ENCODE data around the gene CGB3.
A peak's percentile ranks its signal among the peaks of the same experiment; 100 is the strongest.

The CGB3 gene

GRCh38 chr19:49016067-49016839, 7.9 kb downstream of the CGB3 start:
- no peak for DNase-seq (ENCODE audit: low read depth in 1 of 2, low spot score in 1 of 2)

GRCh38 chr19:49014870-49015255, 9.3 kb downstream of the CGB3 start:
- DNase-seq (ENCODE audit: low read depth in 1 of 2, low spot score in 1 of 2): no peak

GRCh38 chr19:49014123-49014869, 9.8 kb downstream of the CGB3 start:
- no peak for DNase-seq (ENCODE audit: low read depth in 1 of 2, low spot score in 1 of 2)

GRCh38 chr19:49011194-49011593, 12.9 kb downstream of the CGB3 start:
- no peak for DNase-seq (ENCODE audit: low read depth in 1 of 2, low spot score in 1 of 2)

GRCh38 chr19:49010453-49010852, 13.7 kb downstream of the CGB3 start:
- DNase-seq (ENCODE audit: low read depth in 1 of 2, low spot score in 1 of 2): no peak

- no peak for DNase-seq (ENCODE audit: low read depth in 1 of 2, low spot score in 1 of 2)
Measured at GRCh38 chr19:49009828-49010227, 14.3 kb downstream of the CGB3 start.

GRCh38 chr19:49006905-49007304, 17.2 kb downstream of the CGB3 start:
- DNase-seq (ENCODE audit: low read depth in 1 of 2, low spot score in 1 of 2): no peak

- DNase-seq (ENCODE audit: low read depth in 1 of 2, low spot score in 1 of 2): no peak
Measured at GRCh38 chr19:49004964-49005614, 19.0 kb downstream of the CGB3 start.

- no peak for DNase-seq (ENCODE audit: low read depth in 1 of 2, low spot score in 1 of 2)
Measured at GRCh38 chr19:49004133-49004532, 20.0 kb downstream of the CGB3 start.

GRCh38 chr19:48999481-49000325, 24.4 kb downstream of the CGB3 start:
- DNase-seq (ENCODE audit: low read depth in 1 of 2, low spot score in 1 of 2): peak; percentile 26 to 49

- DNase-seq (ENCODE audit: low read depth in 1 of 2, low spot score in 1 of 2): peak in 1 of 2 donors; percentile 23
Measured at GRCh38 chr19:48997972-48998371, 26.2 kb downstream of the CGB3 start.

- DNase-seq (ENCODE audit: low read depth in 1 of 2, low spot score in 1 of 2): no peak
Measured at GRCh38 chr19:48994035-48994386, 30.1 kb downstream of the CGB3 start.

GRCh38 chr19:48993175-48994034, 30.7 kb downstream of the CGB3 start, which contains the start of the genes GYS1 and RUVBL2:
GYS1 (minus strand) TSS chr19:48993309; CDS start chr19:48993112, 197 bp downstream.
RUVBL2 (plus strand) TSS chr19:48993887; CDS start chr19:48993912, 25 bp downstream.
- DNase-seq (ENCODE audit: low read depth in 1 of 2, low spot score in 1 of 2): peak; percentile 99

GRCh38 chr19:48992581-48993174, 31.5 kb downstream of the CGB3 start:
- DNase-seq (ENCODE audit: low read depth in 1 of 2, low spot score in 1 of 2): no peak

- no peak for DNase-seq (ENCODE audit: low read depth in 1 of 2, low spot score in 1 of 2)
Measured at GRCh38 chr19:48991873-48992580, 32.1 kb downstream of the CGB3 start.

- no peak for DNase-seq (ENCODE audit: low read depth in 1 of 2, low spot score in 1 of 2)
Measured at GRCh38 chr19:48991011-48991609, 33.0 kb downstream of the CGB3 start.

GRCh38 chr19:48990400-48990799, 33.7 kb downstream of the CGB3 start:
- DNase-seq (ENCODE audit: low read depth in 1 of 2, low spot score in 1 of 2): no peak

GRCh38 chr19:48989701-48990291, 34.3 kb downstream of the CGB3 start:
- no peak for DNase-seq (ENCODE audit: low read depth in 1 of 2, low spot score in 1 of 2)

Data from stimulated activated CD4-positive, alpha-beta T cell treated with anti-CD3 and anti-CD28 coated beads, Interleukin-15, amount 100 ng/mL, for 1 hour (primary cell).